HG03457 (cell line): ENCODE data around the gene ACER1.
"Not testable (repeated sequence)": the region's sequence is repeated elsewhere in the genome, so short reads cannot be mapped to it uniquely, and the experiment has no call there.

ENCODE experiments used
- ATAC-seq: cut with Tn5 transposase; IDR thresholded peaks from one replicate; pipeline ENCODE4 v1.9.1; 2021; ENCODE audit warnings: moderate number of reproducible peaks; ENCODE audit not compliant: unreplicated experiment

Gene ACER1

GRCh38 chr19:6357174-6357573, 23.8 kb upstream of the ACER1 start:
- no peak for ATAC-seq

GRCh38 chr19:6355321-6356040, 22.1 kb upstream of the ACER1 start:
- ATAC-seq: not testable (repeated sequence)

- ATAC-seq: no peak
Measured at GRCh38 chr19:6354098-6354674, 20.8 kb upstream of the ACER1 start.

GRCh38 chr19:6352381-6353165, 19.2 kb upstream of the ACER1 start:
- no peak for ATAC-seq

DNA sequence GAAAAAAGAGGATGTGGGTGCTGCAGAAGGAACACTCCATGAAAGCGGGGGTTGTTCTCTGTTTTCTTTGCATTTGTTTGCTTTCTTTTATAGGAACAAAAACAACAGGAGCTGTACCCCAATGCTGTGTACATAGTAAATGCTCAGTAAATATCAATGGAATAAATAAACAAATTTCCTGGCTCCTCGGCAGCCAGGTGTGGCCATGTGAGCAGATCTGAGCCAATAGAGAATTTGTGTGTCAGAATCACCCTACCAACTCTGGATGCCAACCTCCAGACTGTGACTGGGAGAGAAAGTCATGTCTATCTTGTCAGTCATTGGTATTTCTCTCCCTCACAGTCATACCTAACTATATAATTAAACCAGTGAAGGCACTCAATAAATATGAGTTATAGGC, 17.3 kb upstream of the ACER1 start:
- ATAC-seq: no peak

DNA sequence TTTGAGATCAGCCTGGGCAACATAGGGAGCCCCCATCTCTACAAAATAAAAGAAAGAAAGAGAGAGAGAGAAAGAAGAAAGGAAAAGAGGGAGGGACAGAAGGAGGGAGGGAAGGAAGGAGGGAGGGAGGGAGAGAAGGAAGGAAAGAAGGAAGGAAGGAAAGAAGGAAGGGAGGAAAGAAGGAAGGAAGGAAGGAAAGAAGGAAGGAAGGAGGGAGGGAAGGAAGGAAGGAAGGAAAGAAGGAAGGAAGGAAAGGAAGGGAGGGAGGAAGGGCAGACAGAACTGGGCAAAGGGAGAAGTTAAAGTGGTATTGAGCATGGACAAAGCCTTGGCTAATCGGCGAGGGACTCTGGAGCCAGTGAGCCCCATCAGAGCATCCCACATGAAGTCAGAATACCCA, 15.9 kb upstream of the ACER1 start:
- not testable (repeated sequence) for ATAC-seq

GRCh38 chr19:6343462-6343861, 10.1 kb upstream of the ACER1 start:
- ATAC-seq: no peak

DNA sequence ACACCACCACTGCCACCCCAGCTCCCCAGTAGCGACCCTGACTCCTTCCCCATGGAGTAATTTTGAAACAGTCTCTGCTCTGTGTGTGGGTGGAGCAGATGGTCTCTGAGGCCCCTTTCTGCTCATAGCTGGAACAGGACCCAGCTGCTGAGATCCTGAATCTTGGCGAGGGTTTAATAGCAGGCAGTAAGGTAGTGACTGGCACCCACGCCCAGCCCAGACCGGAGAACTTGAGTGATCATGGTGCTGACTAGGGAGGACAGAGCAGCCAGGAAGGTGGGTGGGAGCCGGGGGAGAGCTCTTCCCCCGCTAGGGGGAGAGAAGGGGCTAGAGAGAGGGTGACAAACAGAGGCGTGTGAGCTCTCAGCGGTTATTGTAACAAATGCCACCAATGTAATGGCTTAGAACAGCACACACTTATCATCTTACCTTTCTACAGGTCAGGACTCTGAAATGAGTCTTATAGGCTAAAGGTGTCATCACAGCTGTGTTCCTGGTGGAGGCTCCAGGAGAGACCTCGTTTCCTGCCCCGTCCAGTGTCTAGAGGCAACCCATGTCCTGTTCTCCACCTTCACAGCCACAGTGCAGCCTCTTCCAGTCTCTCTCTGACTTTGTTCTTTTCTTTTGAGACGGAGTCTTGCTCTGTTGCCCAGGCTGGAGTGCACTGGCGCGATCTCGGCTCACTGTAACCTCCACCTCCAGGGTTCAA, 7.2 kb upstream of the ACER1 start:
- no peak for ATAC-seq

DNA sequence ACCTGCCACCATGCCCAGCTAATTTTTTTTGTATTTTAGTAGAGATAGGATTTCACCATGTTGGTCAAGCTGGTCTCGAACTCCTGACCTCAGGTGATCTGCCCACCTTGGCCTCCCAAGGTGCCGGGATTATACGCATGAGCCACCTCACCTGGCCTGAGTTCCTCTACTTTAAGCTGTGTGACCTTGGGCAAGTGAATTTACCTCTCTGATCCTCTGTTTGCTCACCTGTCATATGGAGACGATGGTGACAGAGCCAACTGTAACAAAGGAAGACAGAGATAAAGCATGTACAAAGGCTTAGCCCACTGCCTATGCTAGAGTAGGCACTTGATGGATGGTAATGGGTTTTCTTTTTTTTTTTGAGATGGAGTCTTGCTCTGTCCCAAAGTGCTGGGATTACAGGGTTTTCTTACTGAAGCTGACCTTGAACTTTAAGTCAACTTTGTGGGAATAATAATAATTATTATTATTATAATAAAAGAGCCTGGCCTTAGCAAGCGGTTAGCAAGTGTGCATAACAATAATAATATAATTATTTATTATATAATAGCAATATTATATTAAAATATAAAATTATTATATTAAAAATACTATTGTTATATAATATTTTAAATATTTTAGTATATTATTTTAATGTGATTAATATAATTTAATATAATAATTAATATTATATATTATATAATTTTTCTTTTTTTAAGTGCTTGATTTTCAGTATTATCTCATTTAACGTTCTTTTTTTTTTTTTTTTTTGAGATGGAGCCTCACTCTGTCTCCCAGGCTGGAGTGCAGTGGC, 1.3 kb upstream of the ACER1 start:
- no peak for ATAC-seq

DNA sequence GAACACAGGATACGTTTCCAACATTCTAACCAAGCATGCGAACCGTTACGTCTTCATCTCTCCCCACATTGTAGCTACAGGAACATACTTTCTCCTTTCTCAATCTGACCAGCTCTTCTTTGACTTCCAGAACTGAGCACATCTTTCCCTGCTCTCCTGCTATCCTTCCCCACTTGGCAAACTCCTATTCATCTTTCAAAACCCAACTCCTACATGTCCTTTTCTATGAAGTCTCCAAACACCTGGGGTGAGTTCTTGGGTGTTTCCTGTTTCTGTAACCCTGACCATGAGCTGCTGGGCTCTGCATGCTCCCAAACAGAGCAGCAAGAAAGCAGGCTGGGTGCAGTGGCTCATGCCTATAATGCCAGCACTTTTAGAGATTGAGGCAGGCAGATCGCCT, 6.6 kb downstream of the ACER1 start:
- no peak for ATAC-seq

DNA sequence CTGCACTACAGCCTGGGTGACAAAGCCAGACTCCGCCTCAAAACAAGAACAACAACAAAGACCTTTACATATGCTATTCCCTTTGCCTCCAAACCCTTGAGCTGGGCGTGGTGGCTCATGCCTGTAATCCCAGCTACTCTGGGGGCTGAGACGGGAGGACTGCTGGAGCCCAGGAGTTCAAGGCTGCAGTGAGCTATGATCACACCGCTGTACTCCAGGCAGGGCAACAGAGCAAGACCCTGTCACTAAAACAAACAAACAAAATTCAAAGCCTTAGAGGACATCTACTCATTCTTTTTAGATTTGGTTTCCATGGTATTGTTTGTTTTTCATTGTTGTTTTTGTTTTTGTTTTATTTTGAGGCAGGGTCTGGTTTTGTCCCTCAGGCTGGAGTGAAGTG, 7.8 kb downstream of the ACER1 start:
- ATAC-seq: no peak

DNA sequence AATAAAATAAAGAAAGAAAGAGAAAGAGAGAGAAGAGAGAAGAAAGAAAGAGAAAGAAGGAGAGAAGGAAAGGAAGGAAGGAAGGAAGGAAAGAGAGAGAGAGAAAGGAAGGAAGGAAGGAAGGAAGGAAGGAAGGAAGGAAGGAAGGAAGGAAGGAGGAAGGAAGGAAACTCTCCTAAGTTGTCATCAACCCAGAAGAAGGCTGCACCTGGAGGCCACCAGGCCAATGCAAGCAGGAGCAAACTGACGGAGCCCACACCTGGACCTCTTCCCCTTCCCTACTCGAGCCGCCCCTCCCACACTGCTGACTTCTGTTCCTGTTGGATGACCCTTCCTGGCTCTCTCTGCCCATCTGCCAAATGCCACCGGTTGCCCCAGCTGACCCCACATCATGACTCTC, 8.7 kb downstream of the ACER1 start:
- no peak for ATAC-seq

DNA sequence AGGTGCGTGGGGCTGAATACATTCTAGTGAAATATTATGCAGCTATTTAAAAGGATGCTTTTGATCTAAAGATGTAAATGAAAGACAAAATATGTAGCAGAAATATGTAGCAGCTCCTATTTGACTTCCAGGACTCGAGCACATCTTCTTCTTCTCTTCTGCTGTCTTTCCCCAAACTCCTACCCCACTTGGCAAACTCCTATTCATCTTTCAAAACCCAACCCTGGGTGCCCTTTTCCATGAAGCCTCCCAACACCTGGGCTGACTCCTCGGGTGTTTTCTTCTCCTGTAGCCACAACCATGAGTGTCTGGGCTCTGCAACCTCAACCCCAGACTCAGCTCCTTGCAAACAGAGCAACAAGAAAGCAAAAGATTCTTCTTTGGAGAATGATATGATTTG, 11.1 kb downstream of the ACER1 start:
- ATAC-seq: no peak

DNA sequence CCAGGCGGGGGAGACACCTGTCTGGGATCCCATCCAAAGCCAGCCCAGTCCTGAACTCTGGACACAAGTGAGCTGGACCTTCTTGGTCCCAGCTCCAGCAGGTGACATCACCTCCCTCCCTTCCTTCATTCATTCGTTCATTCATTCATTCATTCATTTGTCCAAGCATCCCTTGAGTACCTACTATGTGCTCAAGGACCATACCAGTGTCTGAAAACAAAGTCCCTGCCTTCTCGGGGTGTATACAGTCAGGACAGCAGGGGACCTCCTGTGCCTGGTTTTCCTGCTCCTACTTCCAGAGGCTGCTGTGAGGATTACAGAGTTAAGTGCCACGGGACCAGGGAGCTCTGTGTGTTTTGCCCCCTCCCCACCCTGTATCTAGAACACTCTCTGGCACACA, 14.0 kb downstream of the ACER1 start:
- ATAC-seq: no peak

GRCh38 chr19:6318772-6319171, 14.6 kb downstream of the ACER1 start:
- ATAC-seq: no peak

DNA sequence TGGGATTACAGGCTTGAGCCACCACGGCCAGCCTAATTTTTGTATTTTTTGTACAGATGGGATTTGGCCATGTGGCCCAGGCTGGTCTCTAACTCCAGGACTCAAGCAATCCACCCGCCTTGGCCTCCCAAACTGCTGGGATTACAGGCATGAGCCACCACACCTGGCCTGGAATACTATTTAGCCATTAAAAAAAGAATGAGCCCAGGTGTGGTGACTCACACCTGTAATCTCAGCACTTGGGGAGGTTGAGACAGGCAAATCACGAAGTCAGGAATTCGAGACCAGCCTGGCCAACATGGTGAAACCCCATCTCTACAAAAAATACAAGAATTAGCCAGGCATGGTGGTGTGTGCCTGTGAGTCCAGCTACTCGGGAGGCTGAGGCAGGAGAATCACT, 17.8 kb downstream of the ACER1 start:
- ATAC-seq: not testable (repeated sequence)

- no peak for ATAC-seq
Measured at GRCh38 chr19:6313398-6313969, 19.9 kb downstream of the ACER1 start.

DNA sequence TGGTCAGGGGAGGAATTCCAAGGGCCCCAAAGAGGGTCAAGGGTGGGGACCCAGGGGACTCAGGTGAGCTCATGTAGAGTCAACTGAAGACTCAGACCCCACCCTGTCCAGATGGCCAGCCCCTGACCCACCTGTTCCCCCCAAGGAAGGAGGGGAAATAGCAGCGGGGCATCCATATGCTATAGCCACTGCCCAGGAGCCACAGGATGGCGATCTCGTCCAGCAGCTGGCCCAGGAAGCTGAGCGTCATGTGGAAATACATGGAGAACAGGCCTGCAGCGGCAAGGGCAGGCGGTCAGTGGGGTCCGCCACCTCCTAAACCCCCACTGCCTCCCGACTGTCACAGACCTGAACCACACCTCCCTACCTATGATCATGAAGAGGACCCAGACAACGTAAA, 21.4 kb downstream of the ACER1 start:
- ATAC-seq: no peak

DNA sequence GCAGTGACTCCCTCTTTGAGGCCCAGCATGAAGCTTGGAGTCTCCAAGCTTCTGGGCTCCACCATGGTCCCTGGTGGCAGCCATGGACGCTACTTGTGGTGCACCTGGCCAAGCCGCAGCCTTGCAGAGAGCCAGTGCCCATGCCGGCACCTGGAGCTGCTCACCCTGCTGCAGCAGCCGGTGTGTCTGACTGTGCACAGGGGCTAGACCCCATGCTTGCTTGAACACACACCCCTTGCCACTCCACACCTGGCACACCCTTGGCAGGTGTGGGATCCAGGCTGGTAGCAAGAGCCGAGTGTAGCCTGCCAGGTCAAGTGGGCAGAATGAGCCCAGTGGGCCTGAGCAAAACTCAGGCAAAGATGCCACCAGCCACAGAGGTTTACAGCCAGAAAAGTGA, 35.0 kb downstream of the ACER1 start:
- no peak for ATAC-seq

- no peak for ATAC-seq
Measured at GRCh38 chr19:6297202-6297601, 36.2 kb downstream of the ACER1 start.
